ENCODE results near the gene CSNK1G2.
"Not testable (repeated sequence)": the region's sequence is repeated elsewhere in the genome, so short reads cannot be mapped to it uniquely, and the experiment has no call there.

CSNK1G2 gene

DNA sequence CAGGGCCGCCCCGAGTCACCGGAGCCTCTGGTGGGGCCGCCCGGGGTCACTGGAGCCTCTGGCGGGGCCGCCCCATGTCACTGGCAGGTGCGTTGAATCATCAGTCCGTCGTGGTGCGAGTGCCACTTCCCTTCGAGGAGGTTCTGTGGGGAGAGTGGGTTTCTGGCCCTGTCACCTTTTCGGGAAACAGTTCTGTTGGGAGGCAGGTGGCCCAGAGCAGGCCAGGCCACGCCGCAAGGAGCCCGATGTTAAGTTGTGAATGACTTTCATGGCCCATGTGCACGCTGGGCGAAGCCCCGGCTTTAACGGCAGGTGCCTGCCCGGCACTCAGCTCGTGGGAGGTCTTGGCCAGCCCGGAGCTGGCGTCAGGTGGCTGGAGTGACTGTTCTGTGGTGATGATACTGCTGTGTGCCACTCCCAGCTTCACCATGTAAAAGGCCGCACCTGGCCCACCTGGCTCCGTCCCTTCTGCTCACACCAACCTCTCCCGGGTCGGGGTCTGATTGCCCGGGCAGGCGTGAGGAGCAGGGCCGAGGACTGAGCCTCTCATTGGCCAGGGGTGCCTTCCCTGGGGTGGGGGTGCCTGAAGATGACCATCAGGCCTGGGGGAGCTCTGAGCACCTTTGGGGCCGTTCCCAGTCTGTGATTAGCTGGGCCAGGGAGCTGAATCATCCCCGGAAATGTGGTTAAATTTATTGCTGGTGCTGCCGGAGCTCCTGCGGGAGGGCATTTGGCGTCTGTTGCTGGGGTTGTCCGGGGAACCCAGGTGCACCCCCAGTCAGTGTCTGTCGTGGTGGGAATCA, 29.2 kb downstream of the CSNK1G2 start:
- no peak for DNase-seq

DNA sequence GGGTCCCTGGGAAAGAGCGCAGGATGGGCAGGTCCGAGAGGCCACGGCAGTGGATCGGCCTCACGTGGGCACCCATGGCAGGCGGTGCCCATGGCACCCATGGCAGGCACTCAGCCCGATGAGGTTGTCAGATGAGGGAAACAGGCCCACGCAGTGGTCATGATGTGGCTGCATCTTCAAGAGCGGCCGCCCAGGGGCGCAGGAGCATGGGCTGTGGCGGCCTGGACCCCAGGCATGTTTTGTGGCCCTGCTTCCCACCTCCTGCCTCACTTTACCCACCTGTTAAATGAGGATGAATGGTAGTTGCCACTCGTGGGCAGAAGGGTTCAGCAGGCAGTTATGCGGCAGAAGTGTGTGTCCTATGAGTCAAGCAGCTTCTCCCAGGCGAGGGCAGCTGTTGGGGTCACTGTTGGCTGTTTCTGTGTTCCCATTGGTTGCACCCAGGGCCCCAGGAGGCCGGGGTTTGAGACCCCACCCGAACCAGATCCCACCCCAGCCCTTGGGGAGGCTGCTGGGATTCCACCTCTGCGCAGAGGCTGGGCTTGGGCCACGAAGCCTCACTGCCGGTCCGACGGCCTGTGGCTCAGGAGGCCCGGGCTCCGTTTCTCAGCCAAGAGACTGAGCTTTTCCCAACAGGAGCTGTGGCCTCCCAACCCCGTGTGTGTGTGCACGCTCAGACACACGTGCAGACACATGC, 30.0 kb downstream of the CSNK1G2 start:
- DNase-seq, result no peak

DNA sequence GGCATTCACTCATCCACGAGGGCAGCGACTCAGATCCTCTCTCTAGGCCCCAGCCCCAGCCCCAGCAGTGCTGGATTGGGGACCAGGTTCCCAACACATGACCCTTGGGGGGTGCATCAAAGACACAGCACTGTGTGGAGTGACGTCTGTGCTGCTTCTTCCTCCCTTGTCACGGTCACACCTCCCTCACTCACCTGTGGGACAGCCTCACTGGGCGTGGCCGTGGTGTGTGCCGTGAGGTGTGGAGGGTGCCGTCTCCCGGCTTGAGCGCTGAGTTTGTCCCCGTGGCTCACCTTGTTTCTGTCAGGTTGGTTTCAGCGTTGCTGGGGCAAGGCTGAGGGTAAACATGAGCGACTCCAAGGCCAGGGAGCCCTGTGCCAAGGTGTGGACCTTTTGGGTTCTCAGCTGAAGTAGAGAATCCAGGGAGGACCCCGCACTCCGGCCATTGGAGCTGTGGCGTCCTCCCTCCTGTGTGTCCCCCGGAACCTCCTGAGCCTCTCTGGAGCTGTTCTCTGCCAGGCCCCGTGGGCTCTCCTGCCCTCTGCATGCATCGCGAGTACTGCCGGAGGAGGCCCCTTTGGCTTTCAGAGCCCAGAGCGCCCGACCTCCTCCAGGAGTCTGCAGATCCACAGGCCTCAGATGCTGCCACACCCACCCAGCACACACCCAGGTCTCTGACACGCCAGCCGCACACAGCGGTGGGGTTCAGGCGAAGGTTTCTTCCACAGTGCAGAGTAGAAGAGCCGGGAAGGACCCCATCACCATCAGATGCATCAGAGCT, 33.6 kb downstream of the CSNK1G2 start:
- DNase-seq, result no peak

DNA sequence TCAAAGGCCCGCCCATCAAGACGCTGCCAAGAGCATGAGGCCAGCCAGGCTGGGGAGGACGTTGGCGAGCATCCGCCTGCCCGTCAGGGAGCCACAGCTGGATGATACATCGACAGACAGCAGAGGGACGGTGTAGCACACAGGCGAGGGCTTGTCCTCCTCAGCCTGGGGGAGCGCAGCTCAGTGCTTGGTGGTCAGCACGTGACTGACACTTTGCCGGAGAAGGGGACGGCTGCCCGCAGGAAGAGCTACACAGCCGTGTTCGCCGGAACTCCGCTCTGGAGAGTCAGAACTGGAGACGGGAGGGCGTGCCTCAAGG, 34.1 kb downstream of the CSNK1G2 start:
- no peak for DNase-seq

DNA sequence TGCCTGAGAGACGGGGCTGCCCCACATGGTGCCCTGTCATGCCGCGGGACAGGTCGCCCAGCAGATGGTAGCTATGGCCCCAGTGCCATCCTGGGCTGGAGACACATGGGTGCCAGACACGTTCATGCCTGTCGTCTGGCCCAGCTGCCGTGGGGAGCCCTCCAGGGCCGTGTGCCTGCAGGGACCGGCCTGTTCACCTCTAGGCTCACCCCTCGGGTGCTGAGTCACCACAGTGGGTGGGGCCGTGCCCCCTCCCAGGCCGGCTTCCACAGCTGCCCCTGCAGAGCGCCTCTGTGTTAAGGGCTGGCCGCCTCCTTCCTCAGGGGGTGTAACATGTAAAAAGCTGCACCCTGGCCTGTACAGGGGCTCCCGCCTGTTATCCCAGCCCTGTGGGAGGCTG, 36.1 kb downstream of the CSNK1G2 start:
- no peak for DNase-seq

DNA sequence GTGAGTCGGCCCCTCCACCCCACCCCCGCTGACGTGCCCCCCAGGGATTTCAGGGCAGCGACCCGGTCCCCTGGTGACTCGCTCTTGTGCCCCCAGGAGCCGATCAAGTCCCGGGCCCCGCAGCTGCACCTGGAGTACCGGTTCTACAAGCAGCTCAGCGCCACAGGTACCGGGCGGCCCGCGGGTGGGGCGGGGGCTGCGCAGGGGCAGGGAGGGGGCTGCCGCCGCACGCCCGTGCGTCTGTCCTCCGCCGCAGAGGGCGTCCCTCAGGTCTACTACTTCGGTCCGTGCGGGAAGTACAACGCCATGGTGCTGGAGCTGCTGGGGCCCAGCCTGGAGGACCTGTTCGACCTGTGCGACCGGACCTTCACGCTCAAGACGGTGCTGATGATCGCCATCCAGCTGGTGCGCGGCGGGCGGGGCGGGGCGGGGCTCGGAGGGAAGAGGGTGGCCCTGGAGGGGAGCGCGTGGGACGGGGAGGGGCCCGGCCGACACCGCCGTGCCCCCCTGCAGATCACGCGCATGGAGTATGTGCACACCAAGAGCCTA, 37.4 kb downstream of the CSNK1G2 start:
- DNase-seq, result no peak

DNA sequence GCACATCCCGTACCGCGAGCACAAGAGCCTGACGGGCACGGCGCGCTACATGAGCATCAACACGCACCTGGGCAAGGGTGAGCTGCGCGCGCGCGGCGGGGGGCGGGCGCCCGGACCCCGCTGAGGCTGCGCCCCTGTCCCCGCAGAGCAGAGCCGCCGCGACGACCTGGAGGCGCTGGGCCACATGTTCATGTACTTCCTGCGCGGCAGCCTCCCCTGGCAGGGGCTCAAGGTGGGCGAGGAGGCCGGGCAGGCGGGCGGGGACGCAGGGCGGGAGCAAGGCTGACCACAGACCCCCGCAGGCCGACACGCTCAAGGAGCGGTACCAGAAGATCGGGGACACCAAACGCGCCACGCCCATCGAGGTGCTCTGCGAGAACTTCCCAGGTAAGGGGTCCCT, 38.0 kb downstream of the CSNK1G2 start:
- DNase-seq, result no peak

DNA sequence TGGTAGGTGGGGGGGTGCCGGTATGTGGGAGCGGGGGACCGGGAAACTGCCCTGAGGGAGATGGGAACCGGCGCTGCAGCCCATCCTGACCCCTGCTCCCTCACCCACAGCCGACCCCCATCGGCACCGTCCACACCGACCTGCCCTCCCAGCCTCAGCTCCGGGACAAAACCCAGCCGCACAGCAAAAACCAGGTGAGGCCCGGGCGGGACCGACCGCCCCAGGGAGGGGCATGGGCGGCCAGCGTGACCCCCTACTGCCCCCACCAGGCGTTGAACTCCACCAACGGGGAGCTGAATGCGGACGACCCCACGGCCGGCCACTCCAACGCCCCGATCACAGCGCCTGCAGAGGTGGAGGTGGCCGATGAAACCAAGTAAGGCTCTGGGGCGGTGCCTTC, 38.7 kb downstream of the CSNK1G2 start:
- no peak for DNase-seq

DNA sequence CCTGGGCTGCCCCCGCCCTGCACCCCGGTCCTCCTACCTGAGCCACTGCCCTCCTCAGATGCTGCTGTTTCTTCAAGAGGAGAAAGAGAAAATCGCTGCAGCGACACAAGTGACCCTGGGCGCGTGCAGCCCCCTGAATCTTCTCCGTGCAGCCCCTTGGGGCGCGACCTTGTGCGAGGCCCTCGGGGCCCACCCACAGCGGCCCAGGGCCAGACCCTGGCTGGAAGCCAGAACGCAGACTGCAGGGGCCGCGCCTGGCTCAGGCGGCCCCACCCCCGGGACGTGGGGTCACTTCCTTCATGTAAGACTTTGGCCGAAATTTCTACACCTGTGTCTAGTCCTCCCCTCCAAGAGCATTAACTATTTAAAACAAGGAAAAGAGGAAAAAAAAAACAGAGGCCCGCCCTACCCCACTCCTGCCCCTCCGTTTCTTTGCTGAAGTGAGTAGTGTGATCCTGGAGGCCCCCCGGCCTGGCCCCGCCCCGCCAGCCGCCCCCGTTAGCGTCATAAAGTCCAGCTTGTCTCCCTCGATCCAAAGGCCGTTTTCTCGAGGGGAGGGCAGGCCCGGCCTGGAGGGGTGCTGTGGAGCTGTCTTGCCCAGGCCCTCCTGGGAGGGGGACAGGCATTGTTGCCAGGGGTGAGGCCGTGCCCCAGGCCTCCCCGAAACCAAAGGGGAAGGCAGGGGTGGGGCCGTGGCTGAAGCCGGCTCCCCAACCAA, 39.3 kb downstream of the CSNK1G2 start:
- no peak for DNase-seq

DNA sequence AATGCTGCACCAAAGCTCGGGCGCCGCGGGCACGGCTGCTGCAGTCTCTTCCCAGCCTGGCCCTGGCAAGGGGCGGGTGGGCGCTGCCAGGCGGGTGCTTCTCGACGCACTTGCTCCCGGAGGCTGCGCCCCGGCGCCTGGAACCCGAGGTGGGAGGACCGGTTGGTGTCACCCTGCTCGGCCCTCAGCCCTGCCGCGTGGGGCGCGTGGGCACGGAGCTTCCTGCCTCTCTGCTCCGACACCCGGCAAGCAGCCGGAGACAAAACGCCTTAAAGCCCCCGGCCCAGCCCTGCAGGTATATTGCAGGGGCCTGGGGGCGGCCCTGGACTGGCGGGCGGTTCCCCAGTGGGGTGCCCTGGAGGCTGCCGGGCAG, 39.8 kb downstream of the CSNK1G2 start:
- DNase-seq, result no peak

DNA sequence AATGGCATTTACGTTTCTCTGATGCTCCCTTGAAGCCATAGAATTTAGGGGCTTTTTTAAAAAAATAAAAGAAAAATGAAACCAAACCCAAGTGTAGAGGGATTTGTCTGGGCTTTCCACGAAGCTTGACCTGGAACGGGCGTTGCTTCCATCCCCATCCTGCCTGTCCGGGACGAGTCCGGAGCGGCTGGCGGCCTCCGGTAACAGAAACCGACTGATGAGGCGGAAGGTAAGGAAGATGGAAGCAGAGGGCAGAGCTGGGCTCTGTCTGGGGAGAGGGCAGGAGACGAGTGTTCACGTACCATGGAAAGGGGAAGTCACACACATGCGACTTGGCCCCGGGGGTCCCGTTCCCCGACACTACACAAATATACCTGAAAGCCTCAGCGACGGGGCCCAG, 40.3 kb downstream of the CSNK1G2 start:
- no peak for DNase-seq

DNA sequence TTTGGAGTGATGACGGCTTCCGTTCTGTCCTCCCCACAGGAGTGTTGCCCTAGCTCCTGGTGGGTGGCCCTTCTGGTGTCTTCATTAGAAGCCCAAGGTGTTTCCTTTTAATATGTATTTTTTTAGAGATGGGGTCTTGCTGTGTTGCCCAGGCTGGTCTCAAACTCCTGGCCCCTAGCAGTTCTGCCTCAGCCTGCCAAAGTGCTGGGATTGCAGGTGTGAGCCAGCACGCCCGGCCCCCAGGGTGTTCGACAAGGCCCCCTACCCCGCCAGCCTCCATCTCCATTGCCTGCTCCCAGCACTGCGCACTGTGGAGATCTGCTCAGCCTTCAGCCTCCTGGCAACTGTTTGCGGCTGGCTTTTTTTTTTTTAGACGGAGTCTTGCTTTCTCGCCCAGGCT, 43.4 kb downstream of the CSNK1G2 start:
- no peak for DNase-seq

DNA sequence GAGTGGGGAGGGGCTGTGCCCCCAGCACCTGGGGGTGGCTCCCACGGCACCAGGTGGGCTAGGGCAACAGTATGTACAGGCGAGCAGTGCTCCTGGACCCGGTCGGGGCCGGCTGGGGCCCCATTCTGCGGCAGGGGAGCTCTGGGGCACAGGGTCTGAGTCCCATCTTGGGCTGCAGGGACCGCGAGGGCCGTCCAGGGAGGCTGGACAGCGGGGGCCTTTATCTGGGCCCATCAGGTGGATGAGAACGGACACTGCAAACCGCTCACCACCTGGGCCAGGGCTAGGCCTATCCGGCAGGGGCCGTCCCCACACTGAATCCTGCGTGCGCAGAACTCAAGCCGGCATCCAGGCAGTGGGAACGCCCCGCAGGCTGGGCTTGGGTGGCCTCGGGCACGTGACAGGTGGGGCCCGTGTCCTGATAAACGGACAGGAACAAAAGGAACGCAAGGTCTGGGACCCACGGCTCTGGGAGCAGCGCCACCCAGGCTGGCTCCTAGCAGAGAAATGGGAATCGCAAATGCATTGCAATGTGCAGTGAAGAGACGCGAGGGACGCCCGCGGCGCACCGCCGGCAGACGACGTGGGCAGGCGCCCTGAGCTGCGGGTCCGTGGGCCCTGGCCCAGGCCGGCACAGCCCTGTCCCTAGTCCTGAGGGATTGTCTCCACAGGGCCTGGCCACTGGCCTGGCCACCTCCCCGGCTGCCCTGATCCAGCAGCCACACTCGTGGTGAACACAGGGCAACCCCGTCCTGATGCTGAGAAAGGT, 44.8 kb downstream of the CSNK1G2 start:
- no peak for DNase-seq

DNA sequence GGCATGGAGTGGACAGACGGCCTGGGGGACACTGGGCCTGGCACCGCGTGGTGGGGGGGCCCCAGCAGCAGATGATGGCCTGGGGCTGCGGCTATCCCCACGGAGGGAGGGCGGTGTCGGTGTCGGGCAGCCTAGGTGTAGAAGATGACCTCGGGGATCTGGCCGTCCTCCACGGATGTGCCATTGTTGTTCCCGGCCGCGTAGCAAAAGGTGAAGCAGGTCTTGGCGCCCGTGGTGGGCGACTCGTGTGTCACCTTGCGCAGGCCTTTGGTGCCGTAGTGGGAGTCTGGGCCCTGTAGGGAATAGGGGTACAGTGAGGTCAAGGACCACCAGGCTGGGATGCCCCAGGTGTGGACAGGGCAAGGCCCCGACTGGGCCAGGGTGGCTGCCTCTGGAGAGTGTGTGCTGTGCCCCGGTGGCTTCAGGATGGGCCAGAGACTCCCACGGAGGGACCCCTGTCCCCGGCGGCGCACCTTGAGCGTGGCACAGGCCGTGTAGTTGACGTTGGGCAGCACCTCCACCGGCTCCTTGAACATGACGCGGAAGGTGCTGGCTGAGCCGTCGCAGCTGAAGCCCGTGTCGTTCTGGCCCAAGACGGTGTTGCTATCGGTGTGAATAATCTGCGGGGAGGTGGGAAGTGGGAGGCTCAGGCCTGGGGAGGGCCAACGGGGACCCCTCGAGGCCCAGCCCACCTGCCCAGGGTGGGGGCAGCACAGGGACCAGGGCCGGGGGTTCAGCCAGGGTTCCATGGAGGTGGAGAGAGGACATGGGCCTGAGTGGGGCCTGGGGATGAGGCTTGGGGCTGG, 45.6 kb downstream of the CSNK1G2 start:
- DNase-seq, result no peak

DNA sequence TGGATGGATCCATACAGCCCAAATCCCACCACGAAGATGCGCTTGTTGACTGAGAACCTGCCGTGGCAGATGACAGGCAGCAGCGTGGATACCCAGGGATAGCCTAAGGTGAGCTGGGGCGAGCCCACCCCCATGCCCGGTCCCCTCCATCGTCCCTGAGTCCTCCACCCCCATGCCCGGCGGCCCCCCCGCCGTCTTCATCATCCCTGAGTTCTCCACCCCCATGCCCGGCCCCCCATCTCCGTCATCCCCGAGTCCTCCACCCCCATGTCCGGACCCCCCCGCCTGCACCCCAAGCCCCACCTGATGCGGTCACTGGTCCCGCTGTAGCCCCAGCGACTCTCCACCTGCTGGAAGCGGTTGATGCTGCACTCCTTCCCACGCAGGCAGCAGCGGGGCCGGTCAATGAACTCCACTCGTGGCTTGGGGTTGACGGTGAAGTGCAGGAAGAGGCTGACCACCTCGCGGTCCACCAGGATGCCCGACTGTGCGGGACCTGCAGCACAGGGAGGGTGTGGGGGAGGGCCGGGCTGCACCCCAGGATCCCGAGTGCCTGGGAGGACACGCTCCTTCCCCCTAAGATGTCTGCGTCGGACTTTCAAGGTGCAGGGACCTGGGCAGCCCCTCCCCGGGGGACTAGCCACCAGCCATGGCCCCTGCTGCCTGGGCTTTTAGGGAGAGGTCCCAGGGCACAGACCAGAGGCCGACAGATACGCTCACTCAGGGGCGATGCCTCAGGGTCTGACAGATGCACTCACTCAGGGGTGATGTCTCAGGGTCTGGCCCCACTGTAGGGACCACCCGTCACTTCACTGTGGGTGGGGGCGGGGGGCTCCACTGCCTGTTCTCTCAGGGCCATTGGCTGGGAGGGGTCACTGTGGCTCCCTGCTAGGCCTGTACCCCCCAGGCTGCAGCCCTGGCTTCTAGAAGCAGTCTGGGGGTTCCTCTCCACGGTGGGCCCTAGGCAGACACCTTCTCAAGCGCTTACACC, 46.5 kb downstream of the CSNK1G2 start:
- no peak for DNase-seq

DNA sequence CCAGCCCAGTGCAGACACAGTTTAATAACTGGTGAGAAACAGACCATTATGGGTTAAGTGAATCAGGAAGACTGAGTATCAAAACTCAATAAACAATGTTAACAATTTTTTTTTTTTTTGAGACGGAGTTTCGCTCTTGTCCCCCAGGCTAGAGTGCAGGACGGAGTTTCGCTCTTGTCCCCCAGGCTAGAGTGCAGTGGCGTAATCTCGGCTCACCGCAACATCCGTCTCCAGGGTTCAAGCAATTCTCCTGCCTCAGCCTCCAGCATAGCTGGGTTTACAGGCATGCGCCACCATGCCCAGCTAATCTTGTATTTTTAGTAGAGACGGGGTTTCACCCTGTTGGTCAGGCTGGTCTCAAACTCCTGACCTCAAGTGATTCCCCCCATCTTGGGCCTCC, 47.5 kb downstream of the CSNK1G2 start:
- DNase-seq, result not testable (repeated sequence)

DNA sequence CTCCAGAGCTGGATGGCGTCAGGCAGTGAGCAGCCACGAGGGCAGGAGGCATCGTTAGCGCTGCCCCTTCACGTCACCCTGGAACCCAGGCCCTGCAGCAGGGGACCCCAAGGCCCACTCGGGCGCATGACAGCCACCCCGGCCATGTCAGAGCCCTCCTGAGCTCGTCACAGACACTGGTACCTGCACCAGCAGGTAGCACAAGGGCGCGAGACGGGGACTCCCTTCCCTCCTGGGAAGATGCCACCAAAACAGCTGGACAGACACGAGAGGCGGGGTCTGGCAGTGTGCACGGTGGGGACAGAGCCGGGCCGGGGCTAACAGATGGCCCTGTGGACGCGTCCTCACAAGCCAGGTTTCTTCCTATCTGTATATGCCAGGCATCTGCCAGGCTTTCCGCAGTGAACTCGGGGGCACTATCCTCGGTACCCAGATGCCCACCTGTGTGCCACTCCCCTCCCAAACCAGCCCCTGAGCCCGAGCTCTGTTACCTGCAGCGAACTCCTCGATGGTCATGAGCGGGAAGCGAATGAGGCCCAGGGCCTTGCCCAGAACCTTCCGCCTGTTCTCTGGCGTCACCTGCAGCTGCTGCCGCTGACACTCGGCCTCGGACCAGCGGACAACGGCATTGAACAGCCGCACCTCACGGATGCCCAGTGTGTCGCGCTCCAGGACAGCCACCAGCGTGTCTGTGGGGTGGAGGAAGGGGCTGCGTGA, 48.7 kb downstream of the CSNK1G2 start:
- DNase-seq, result peak in 1 of 2 experiments; percentile 21

DNA sequence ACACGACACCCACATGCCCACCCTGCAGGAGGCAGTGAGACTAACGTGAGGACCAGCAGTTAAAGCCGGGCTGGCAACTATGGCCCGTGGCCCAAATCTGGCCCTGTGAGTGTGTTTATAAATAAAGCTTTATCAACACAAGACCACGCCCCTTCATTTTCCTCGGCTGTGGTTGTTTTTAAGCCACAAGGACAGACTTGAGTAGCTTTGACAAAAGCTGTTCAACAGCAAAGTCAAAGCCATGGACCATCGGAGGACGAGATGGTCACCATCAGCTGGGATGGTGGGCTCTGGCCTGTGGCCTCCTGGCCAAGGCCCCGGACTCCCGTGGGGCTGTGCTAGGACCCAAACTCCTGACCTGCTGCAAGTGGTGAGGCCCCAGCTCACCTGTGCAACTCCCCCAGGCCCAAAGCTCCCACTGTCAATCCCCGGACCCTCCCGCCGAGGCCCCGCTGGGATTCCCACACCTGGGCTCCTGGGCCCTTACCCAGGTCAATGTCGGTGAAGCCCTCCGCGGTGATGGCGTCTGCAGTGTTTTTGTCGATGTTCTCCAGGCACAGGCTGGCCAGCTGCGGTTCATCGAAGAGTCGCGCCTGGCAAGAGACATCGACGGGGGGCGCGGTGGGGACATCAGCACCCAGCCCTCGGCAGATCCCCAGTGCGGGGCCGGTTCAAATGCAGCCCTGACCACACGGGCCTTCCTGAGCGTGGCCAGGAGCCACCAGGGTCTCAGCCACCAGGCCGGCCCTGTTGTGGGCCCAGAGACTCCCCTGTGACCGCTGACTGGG, 49.5 kb downstream of the CSNK1G2 start:
- DNase-seq, result no peak

Data from NCI-H524 (cell line).